Daoy (cell line): Measurements from ENCODE around the gene NECAB3. TPM values are rescaled to one million over a fixed set of nuclear protein-coding genes. Genes with fewer than 3 reads are reported as not detected.
"Not testable (repeated sequence)": the region's sequence is repeated elsewhere in the genome, so short reads cannot be mapped to it uniquely, and the experiment has no call there.

Source experiments
- DNase-seq: peaks from one replicate; pipeline ENCODE4 v3.0.0-alpha.2; 2015; ENCODE audit warnings: low read depth
- total RNA-seq: library from RNA; depleted of rRNA; stranded (reverse); fragments of >200 nt; shearing (Covaris generic); gene quantifications from 2 replicates; pipeline ENCODE4 v1.2.3, GENCODE V29; 2014

The NECAB3 gene
- total RNA-seq, 1 experiment from 2014 or later = 17.3 TPM

DNA sequence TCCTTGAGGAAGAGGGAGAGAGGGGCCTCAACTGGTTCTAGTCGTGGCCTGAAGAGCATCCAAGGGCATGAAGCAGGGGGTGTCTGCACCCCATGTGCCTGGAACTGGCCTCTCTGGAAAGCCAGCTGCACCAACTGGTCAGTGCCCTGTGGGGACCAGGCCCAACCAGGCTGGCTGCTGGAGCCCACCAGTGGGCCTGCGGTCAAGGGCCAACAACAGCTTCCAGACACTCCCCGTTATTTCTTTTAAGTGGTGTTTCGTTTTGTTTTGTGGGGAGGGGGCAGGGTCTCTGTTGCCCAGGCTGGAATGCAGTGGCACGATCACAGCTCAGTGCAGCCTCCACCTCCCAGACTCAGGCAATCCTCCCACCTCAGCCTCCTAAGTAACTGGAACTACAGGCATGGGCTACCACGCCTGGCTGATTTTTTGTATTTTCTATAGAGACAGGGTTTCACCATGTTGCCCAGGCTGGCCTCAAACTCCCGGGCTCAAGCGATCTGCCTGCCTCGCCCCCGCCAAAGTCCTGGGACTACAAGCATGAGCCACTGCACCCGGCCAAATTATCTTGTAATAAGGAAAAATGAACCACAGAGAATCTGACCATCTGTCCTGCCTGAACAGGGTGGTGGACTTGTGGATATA, 24.0 kb downstream of the NECAB3 start:
- no peak for DNase-seq

DNA sequence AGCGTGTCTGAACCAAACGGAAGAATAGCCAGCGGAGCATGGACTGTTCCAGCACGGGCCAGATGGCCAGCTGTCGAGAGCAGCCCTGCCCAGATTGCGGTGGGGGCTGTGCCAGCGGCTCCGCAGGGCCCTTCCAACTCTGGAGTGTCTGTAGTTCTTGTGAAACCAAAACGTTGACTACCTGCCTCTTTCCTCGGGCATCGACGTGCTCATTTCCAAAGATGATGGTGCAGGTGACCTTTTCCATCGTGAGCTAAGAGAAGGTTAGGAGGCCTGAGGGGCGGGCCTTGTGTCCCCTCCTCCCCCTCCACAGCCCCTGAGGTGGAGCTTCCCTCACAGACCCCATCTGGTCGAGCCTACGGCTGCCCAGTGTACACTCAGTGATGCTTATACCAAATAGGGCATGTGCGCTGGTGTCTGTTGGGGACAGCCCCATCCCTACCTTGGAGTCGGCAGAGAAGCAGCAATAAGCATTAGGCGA, 25.0 kb downstream of the NECAB3 start:
- DNase-seq = no peak

- DNase-seq = no peak
Measured at GRCh38 chr20:33648396-33649004, 25.7 kb downstream of the NECAB3 start.

- peak; percentile 80 for DNase-seq
Measured at GRCh38 chr20:33647603-33648395, 26.4 kb downstream of the NECAB3 start.

DNA sequence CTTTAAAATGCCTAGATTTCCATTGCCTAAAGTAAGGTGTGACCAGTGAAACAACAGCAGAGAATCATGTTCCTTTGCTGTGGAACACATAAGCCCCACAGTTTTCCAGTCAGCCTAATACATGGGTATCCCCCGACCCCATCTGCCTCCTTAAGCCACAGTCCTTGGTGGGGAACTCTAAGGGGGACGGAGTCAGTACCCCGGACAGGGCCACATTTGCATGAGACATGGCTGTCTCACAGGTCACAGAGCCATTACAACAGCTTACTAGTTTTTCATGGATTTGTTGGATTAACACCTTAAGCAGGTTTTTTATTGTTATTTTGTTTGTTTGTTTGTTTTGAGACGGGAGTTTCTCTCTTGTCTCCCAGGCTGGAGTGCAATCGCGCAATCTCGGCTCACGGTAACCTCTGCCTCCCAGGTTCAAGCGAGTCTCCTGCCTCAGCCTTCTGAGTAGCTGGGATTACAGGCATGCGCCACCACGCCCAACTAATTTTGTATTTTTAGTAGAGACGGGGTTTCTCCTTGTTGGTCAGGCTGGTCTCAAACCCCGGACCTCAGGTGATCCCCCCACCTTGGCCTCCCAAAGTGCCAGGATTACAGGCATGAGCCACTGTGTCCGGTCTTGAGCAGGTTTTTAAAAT, 27.1 kb downstream of the NECAB3 start:
- DNase-seq = not testable (repeated sequence)

- DNase-seq = no peak
Measured at GRCh38 chr20:33646191-33646590, 28.0 kb downstream of the NECAB3 start.

DNA sequence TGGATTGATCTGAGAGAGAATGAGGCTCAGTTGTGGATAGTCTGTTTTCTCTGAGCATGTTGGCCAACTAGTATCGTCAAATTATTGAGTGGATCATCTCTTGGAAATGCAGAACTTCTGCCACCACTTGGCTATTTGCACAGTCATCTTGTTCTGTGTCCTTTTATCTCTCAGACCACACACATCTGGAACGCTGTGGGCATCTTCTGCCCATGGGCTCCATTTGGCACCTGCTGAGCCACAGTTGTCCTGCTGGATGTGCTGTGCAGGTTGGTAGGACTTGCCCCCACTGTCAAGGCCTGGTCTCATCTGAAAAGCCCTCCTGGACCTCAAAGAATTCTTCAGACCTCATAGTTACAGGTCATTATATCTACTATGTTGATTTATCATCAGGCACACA, 28.8 kb downstream of the NECAB3 start:
- DNase-seq = no peak

GRCh38 chr20:33645072-33645358, 29.2 kb downstream of the NECAB3 start:
- DNase-seq = no peak

- no peak for DNase-seq
Measured at GRCh38 chr20:33644313-33645071, 29.7 kb downstream of the NECAB3 start.

DNA sequence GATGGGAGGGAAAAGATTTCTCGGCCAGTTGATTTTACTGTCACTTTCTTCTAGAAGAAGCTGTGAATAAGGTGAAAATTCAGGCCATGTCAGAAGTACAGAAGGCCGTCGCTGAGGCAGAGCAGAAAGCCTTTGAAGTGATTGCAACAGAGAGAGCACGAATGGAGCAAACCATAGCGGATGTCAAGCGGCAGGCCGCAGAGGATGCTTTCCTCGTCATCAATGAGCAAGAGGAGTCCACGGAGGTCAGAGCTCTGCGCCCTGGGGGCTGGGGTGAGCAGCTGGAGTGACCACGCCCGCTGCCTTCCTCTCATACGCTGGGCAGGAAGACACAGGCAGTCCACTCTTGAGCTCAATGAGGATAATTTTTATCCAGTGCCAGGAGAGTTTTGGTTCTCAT, 33.9 kb downstream of the NECAB3 start:
- no peak for DNase-seq

GRCh38 chr20:33636776-33637175, 37.5 kb downstream of the NECAB3 start:
- no peak for DNase-seq

- no peak for DNase-seq
Measured at GRCh38 chr20:33635341-33635740, 38.9 kb downstream of the NECAB3 start.

DNA sequence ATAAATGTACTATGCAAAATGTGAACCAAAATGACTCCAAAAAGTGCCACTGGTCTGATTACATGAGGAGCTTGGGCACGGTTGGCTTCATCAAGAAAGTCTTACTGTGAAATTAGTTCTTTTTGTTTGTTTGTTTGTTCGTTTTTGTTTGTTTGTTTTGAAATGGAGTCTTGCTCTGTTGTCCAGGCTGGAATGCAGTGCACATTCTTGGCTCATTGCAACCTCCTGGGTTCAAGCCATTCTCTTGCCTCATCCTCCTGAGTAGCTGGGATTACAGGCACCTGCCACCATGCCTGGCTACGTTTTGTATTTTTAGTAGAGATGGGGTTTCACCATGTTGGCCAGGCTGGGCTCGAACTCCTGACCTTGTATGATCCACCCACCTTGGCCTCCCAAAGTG, 42.3 kb downstream of the NECAB3 start:
- DNase-seq = not testable (repeated sequence)

DNA sequence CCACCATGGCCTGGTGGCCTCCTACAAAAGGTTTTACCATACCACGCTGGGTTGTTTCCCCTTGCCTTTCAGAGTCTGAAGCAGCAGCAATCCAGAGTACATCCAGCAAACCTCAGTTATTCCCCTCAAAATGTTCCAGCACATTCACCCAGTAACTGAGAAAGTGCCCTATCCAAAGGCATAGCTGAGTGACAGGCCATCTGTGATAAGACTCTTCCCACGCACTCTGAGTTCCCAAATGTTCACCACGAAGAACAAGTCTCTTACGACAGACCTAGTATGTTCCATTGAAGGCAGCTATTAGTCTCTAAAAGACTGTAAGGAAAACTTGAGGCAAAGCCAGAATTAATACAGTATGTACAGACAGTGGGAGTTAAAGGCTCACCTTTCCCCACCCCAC, 43.7 kb downstream of the NECAB3 start:
- no peak for DNase-seq

DNA sequence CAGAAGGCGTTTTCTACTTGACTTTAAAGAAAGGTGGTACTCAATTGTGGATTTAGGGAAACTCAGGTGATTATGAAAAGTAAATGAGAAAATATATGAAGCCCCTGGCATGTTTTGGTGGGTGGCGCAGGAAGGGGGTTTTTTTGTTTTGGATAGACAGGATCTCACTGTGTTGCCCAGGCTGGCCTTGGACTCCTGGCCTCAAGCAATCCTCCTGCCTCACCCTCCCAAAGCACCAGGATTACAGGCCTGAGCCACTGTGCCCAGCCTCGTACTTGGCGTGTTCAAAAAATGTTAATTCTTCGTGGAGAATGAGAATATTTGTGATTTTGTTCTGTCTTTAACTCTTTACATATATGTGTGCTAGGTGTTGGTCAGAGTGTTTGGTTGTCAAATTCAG, 44.2 kb downstream of the NECAB3 start:
- DNase-seq = no peak

GRCh38 chr20:33629533-33629932, 44.7 kb downstream of the NECAB3 start:
- DNase-seq = no peak

- no peak for DNase-seq
Measured at GRCh38 chr20:33627577-33628216, 46.5 kb downstream of the NECAB3 start.

DNA sequence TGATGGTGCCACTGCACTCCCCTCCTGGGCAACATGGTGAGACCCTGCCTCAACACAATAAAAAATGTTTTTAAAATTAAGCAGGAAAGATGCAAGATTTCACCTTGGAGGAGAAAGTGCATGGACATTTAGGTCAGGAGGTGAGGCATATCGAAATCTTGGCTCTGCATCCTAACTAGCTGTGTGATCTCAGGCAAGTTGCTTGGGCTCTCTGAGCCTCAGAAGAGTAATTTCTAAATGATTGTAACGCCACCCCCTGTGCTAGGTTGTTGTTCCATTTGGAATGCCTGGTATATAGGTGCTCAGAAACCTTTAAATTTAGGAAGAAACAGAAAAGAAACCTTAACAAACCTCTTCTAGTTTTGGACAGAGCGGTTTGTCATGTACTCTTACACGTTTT, 48.0 kb downstream of the NECAB3 start:
- no peak for DNase-seq

GRCh38 chr20:33624399-33624798, 49.8 kb downstream of the NECAB3 start:
- no peak for DNase-seq

DNA sequence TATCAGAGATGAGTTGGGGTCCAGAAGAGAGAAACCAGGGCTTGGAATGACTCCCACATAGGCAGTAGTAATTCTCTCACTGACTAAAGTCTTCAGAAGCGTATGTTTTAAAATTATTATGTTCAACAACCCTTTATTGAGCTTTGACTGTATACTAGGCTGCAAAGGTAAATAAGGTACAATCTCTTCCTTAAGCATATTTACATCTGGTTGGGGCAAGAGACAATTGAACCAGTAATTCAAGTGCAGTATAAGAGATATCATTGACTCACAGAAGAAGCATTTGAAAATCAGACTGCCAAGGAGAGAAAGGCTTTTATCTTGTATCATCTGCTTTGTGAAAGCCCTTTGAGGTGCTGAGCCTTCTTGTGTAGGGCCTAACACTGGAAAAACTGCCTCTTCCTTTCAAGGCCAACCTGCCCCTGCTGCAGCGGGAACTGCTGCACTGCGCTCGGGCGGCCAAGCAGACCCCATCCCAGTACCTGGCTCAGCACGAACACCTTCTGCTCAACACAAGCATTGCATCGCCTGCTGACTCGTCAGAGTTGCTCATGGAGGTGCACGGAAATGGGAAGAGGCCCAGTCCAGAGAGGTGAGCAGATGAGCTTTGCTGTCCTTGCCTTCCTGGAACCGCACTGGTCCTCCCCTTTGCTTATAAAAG, 51.4 kb downstream of the NECAB3 start:
- DNase-seq = no peak
